GM19324 (cell line): ENCODE data around the gene LRRC3.
"Not testable (repeated sequence)": the region's sequence is repeated elsewhere in the genome, so short reads cannot be mapped to it uniquely, and the experiment has no call there.

Source experiments
- ATAC-seq: cut with Tn5 transposase; IDR thresholded peaks from one replicate; pipeline ENCODE4 v1.9.1; 2021; ENCODE audit warnings: mild to moderate bottlenecking, moderate library complexity; ENCODE audit not compliant: unreplicated experiment, low FRiP score

Gene LRRC3

GRCh38 chr21:44475266-44475845 is 20.0 kb downstream of the LRRC3 start:
- no peak for ATAC-seq

- ATAC-seq = no peak
Measured at GRCh38 chr21:44477131-44477530, 21.8 kb downstream of the LRRC3 start.

- ATAC-seq = no peak
Measured at GRCh38 chr21:44477712-44478111, 22.4 kb downstream of the LRRC3 start.

- ATAC-seq = no peak
Measured at GRCh38 chr21:44478124-44478800, 23.0 kb downstream of the LRRC3 start.

- no peak for ATAC-seq
Measured at GRCh38 chr21:44478801-44479167, 23.5 kb downstream of the LRRC3 start.

GRCh38 chr21:44479556-44480199 is 24.4 kb downstream of the LRRC3 start:
- not testable (repeated sequence) for ATAC-seq

GRCh38 chr21:44480200-44481053 is 25.1 kb downstream of the LRRC3 start:
- no peak for ATAC-seq

GRCh38 chr21:44482581-44483287 is 27.4 kb downstream of the LRRC3 start:
- no peak for ATAC-seq

- ATAC-seq = no peak
Measured at GRCh38 chr21:44483288-44484237, 28.3 kb downstream of the LRRC3 start.

GRCh38 chr21:44484498-44485253 is 29.4 kb downstream of the LRRC3 start:
- no peak for ATAC-seq

GRCh38 chr21:44485254-44485793 is 30.0 kb downstream of the LRRC3 start:
- no peak for ATAC-seq

- no peak for ATAC-seq
Measured at GRCh38 chr21:44485796-44486195, 30.5 kb downstream of the LRRC3 start.

- no peak for ATAC-seq
Measured at GRCh38 chr21:44486302-44486701, 31.0 kb downstream of the LRRC3 start.

- ATAC-seq = no peak
Measured at GRCh38 chr21:44487831-44488230, 32.5 kb downstream of the LRRC3 start.

- ATAC-seq = no peak
Measured at GRCh38 chr21:44489962-44490361, 34.7 kb downstream of the LRRC3 start.

- ATAC-seq = no peak
Measured at GRCh38 chr21:44490405-44490804, 35.1 kb downstream of the LRRC3 start.

- ATAC-seq = no peak
Measured at GRCh38 chr21:44490816-44491215, 35.5 kb downstream of the LRRC3 start.
